ENCODE data around the gene HNRNPL.

- TF ChIP-seq CTCF (IDR thresholded peaks at IDR 0.05; ENCODE audit: low read depth, low read length) (no peak), POLR2A (IDR thresholded peaks at IDR 0.05; ENCODE audit: extremely low read depth, insufficient read length) (no peak), MAX (IDR thresholded peaks at IDR 0.05; ENCODE audit: low read depth, low read length) (no peak), MYC (IDR thresholded peaks at IDR 0.05; ENCODE audit: low read depth, low read length) (no peak)
Measured at GRCh38 chr19:38888876-38889275, 39.1 kb upstream of the HNRNPL start.
